NCI-H526 (cell line): ENCODE results near the gene TMC7.
"Not testable (repeated sequence)": the region's sequence is repeated elsewhere in the genome, so short reads cannot be mapped to it uniquely, and the experiment has no call there.

ENCODE experiments used
- DNase-seq, 2 experiments: peaks; one replicate each; lab custom pipeline; 2025; lab: John Stamatoyannopoulos, UW

Gene TMC7

GRCh38 chr16:18979936-18980335 is 3.8 kb upstream of the TMC7 start:
- peak in 1 of 2 experiments; percentile 11 for DNase-seq

- DNase-seq: no peak
Measured at GRCh38 chr16:18984435-18985005, 786 bp downstream of the TMC7 start.

GRCh38 chr16:18985256-18985655 is 1.5 kb downstream of the TMC7 start:
- DNase-seq: not testable (repeated sequence)

- DNase-seq: not testable (repeated sequence)
Measured at GRCh38 chr16:18991731-18992130, 8.0 kb downstream of the TMC7 start.

- not testable (repeated sequence) for DNase-seq
Measured at GRCh38 chr16:18993531-18993930, 9.8 kb downstream of the TMC7 start.

- not testable (repeated sequence) for DNase-seq
Measured at GRCh38 chr16:18994181-18994580, 10.4 kb downstream of the TMC7 start.

- DNase-seq: not testable (repeated sequence)
Measured at GRCh38 chr16:18995406-18995805, 11.7 kb downstream of the TMC7 start.

GRCh38 chr16:18996536-18996935 is 12.8 kb downstream of the TMC7 start:
- DNase-seq: not testable (repeated sequence)

- DNase-seq: not testable (repeated sequence)
Measured at GRCh38 chr16:18997001-18997400, 13.3 kb downstream of the TMC7 start.

- no peak for DNase-seq
Measured at GRCh38 chr16:18999045-18999393, 15.3 kb downstream of the TMC7 start.

- DNase-seq: no peak
Measured at GRCh38 chr16:19001788-19002187, 18.1 kb downstream of the TMC7 start.

- no peak for DNase-seq
Measured at GRCh38 chr16:19003935-19004334, 20.2 kb downstream of the TMC7 start.

- DNase-seq: peak in 1 of 2 experiments; percentile 15
Measured at GRCh38 chr16:19005561-19006445, 22.1 kb downstream of the TMC7 start.

- no peak for DNase-seq
Measured at GRCh38 chr16:19006446-19007315, 22.9 kb downstream of the TMC7 start.

GRCh38 chr16:19008245-19009169 is 24.8 kb downstream of the TMC7 start:
- no peak for DNase-seq

GRCh38 chr16:19011169-19011731 is 27.5 kb downstream of the TMC7 start:
- DNase-seq: no peak

GRCh38 chr16:19014461-19014860 is 30.7 kb downstream of the TMC7 start:
- no peak for DNase-seq

GRCh38 chr16:19017179-19017578 is 33.4 kb downstream of the TMC7 start:
- no peak for DNase-seq

GRCh38 chr16:19020689-19021088 is 37.0 kb downstream of the TMC7 start:
- no peak for DNase-seq

- no peak for DNase-seq
Measured at GRCh38 chr16:19021747-19022146, 38.0 kb downstream of the TMC7 start.

GRCh38 chr16:19027416-19027815 is 43.7 kb downstream of the TMC7 start:
- DNase-seq: no peak
